Measurements from ENCODE around the gene DIO1. TPM values are rescaled to one million over a fixed set of nuclear protein-coding genes. Genes with fewer than 3 reads are reported as not detected.

Gene DIO1
- total RNA-seq, 1 donor from 2014 or later: not detected

- Mint-ChIP-seq H3K9me3 (ENCODE audit: unreplicated experiment) (no peaks in the 10 kb centered on the region), H3K36me3 (ENCODE audit: unreplicated experiment) (no peaks in the 10 kb centered on the region), H3K27ac (ENCODE audit: unreplicated experiment) (peak within 1 kb of the TSS; percentile 96), H3K4me3 (ENCODE audit: unreplicated experiment) (peak within 1 kb of the TSS; percentile 97), H3K4me1 (ENCODE audit: unreplicated experiment) (peaks cover 47% of the 10 kb centered on the region), H3K27me3 (ENCODE audit: unreplicated experiment) (no peaks in the 10 kb centered on the region)
- TF ChIP-seq CTCF (IDR thresholded peaks at IDR 0.05): peak; percentile 31
- DNase-seq (ENCODE audit: extremely low spot score, unreplicated experiment): no peak
Measured at GRCh38 chr1:53946252-53947171, 52.5 kb downstream of the DIO1 start, which contains the start of gene LRRC42. LRRC42 (plus strand) TSS chr1:53946350; CDS start chr1:53952000, 5,650 bp downstream.

DNA sequence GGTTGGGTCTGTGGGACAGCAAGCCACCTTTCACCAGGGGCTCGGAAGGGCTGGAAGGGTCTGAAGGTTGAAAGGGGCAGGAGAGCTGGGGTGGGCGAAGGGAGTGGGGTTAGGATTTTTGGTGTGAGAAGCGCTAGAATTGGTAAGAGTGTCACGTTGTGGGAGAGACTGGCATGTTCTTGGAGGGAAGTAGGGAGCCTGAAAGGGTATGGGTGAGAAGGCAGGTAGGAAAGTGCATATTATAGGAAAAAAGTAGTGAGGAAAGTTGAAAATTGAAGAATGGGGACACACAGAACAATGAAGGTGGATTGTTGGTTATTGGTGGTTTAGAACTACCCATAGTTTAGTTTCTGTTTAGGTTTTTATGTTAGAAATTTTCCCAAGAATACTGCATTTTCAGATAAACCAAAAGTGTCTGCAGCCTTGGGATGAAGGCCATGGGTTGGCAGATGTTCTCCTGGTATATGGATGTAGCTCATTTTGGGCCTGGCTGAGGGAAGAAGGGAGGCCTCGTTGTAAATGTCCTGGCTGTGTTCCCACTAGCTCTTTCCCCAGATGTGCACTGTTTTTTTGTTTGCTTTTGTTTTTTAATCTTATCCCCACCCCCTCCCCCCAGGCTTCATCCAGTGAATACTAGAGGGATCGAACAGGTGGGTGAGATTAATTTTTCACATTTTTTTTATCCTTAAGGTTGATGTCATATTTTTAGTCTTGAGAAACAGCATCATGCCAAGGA, 53.4 kb downstream of the DIO1 start:
- peaks cover under 1% of the 10 kb centered on the region for H3K36me3 Mint-ChIP-seq (ENCODE audit: unreplicated experiment)
- H3K9me3 Mint-ChIP-seq (ENCODE audit: unreplicated experiment): no peaks in the 10 kb centered on the region
- DNase-seq (ENCODE audit: extremely low spot score, unreplicated experiment): no peak
- H3K4me3 Mint-ChIP-seq (ENCODE audit: unreplicated experiment): peak overlapping the region; percentile 83
- H3K27me3 Mint-ChIP-seq (ENCODE audit: unreplicated experiment): no peaks in the 10 kb centered on the region
- no peak for TF ChIP-seq CTCF (IDR thresholded peaks at IDR 0.05)
- H3K4me1 Mint-ChIP-seq (ENCODE audit: unreplicated experiment): peaks cover 47% of the 10 kb centered on the region
- H3K27ac Mint-ChIP-seq (ENCODE audit: unreplicated experiment): peak overlapping the region; percentile 77

GRCh38 chr1:53948291-53948690, 54.3 kb downstream of the DIO1 start:
- H3K4me1 Mint-ChIP-seq (ENCODE audit: unreplicated experiment): peaks cover 43% of the 10 kb centered on the region
- no peak for TF ChIP-seq CTCF (IDR thresholded peaks at IDR 0.05)
- peak overlapping the region; percentile 83 for H3K4me3 Mint-ChIP-seq (ENCODE audit: unreplicated experiment)

GRCh38 chr1:53949023-53949990, 55.3 kb downstream of the DIO1 start:
- no peak for DNase-seq (ENCODE audit: extremely low spot score, unreplicated experiment)
- Mint-ChIP-seq H3K27ac (ENCODE audit: unreplicated experiment) (no peak overlapping the region), H3K27me3 (ENCODE audit: unreplicated experiment) (no peaks in the 10 kb centered on the region), H3K9me3 (ENCODE audit: unreplicated experiment) (no peaks in the 10 kb centered on the region), H3K4me1 (ENCODE audit: unreplicated experiment) (peaks cover 32% of the 10 kb centered on the region), H3K36me3 (ENCODE audit: unreplicated experiment) (peaks cover 9% of the 10 kb centered on the region), H3K4me3 (ENCODE audit: unreplicated experiment) (no peak overlapping the region)
- TF ChIP-seq CTCF (IDR thresholded peaks at IDR 0.05): peak; percentile 68

More at GRCh38 chr1:53948291-53948690, 54.3 kb downstream of the DIO1 start:
- peaks cover 9% of the 10 kb centered on the region for H3K36me3 Mint-ChIP-seq (ENCODE audit: unreplicated experiment)
- no peaks in the 10 kb centered on the region for H3K27me3 Mint-ChIP-seq (ENCODE audit: unreplicated experiment)
- DNase-seq (ENCODE audit: extremely low spot score, unreplicated experiment): no peak
- no peaks in the 10 kb centered on the region for H3K9me3 Mint-ChIP-seq (ENCODE audit: unreplicated experiment)
- H3K27ac Mint-ChIP-seq (ENCODE audit: unreplicated experiment): peak overlapping the region; percentile 77

Measured in osteocyte (in vitro differentiated cells).